HepG2 (cell line): ENCODE measurements around the gene PPFIA4. TPM values are rescaled to one million over a fixed set of nuclear protein-coding genes. Genes with fewer than 3 reads are reported as not detected.

ENCODE experiments used
- ARNTL ChIP-seq: sonication (generic); formaldehyde crosslinking; IDR thresholded peaks from 2 replicates; pipeline ENCODE4 v1.4.0; 2020; ENCODE audit warnings: mild to moderate bottlenecking, missing genetic modification reagents
- FLYWCH1 ChIP-seq: sonication (generic); formaldehyde crosslinking; IDR thresholded peaks from 2 replicates; pipeline ENCODE4 v1.8.1; 2023; ENCODE audit warnings: mild to moderate bottlenecking, missing genetic modification reagents
- GABPA ChIP-seq, 2 experiments: IDR thresholded peaks; 2 replicates each; pipeline ENCODE4 v1.6.1; 2011 to 2016; ENCODE audit warnings: low read depth in 2 of 2, low read length in 1 of 2, missing biosample characterization in 1 of 2, missing genetic modification characterization in 1 of 2
- GATAD1 ChIP-seq: IDR thresholded peaks from 2 replicates; pipeline ENCODE4 v1.6.1; 2016; ENCODE audit warnings: missing genetic modification reagents, missing compliant biosample characterization
- HDAC1 ChIP-seq: sonication (generic); formaldehyde crosslinking; IDR thresholded peaks from 2 replicates; pipeline ENCODE4 v1.5.1; 2020; ENCODE audit warnings: mild to moderate bottlenecking, missing genetic modification reagents
- MAF1 ChIP-seq: sonication (generic); formaldehyde crosslinking; IDR thresholded peaks from 2 replicates; pipeline ENCODE4 v1.5.0; 2020; ENCODE audit warnings: missing genetic modification reagents, borderline replicate concordance
- MTF2 ChIP-seq: sonication (generic); formaldehyde crosslinking; IDR thresholded peaks from 2 replicates; pipeline ENCODE4 v1.5.0; 2020; ENCODE audit warnings: missing genetic modification reagents, borderline replicate concordance
- NFYC ChIP-seq: IDR thresholded peaks from 2 replicates; pipeline ENCODE4 v1.6.1; 2016; ENCODE audit warnings: missing genetic modification reagents, missing compliant biosample characterization
- NR2F2 ChIP-seq: IDR thresholded peaks from 2 replicates; pipeline ENCODE4 v1.6.1; 2012; ENCODE audit warnings: low read depth, inconsistent platforms, borderline replicate concordance
- RARG ChIP-seq: sonication (generic); formaldehyde crosslinking; IDR thresholded peaks from 2 replicates; pipeline ENCODE4 v1.4.0; 2020; ENCODE audit warnings: low read depth, mild to moderate bottlenecking, missing genetic modification reagents
- RFXAP ChIP-seq: sonication (generic); formaldehyde crosslinking; IDR thresholded peaks from 2 replicates; pipeline ENCODE4 v1.4.0; 2020; ENCODE audit warnings: missing genetic modification reagents, borderline replicate concordance
- SKI ChIP-seq: fragments of 450-650 bp; IDR thresholded peaks from one replicate; pipeline ENCODE4 v1.6.1; 2018; ENCODE audit warnings: mild to moderate bottlenecking; ENCODE audit not compliant: partially characterized antibody
- YEATS2 ChIP-seq: sonication (generic); formaldehyde crosslinking; IDR thresholded peaks from 2 replicates; pipeline ENCODE4 v1.4.0; 2020; ENCODE audit warnings: missing genetic modification reagents, borderline replicate concordance
- ZBTB20 ChIP-seq: sonication (generic); formaldehyde crosslinking; IDR thresholded peaks from 2 replicates; pipeline ENCODE4 v1.8.1; 2023; ENCODE audit warnings: missing genetic modification reagents, low read depth, mild to moderate bottlenecking, borderline replicate concordance
- ZNF441 ChIP-seq: sonication (generic); formaldehyde crosslinking; IDR thresholded peaks from 2 replicates; pipeline ENCODE4 v1.7.0; 2021; ENCODE audit warnings: missing genetic modification reagents, borderline replicate concordance
- ZSCAN22 ChIP-seq: sonication (generic); formaldehyde crosslinking; IDR thresholded peaks from 2 replicates; pipeline ENCODE4 v1.4.0; 2020; ENCODE audit warnings: mild to moderate bottlenecking, missing genetic modification reagents
- polyA plus RNA-seq, 8 experiments: library from polyadenylated mRNA; depleted of rRNA in 3 of 8; stranded (reverse) in 7 of 8; unstranded in 1 of 8; fragments of >200 nt; fragmentation: Illumina TruSeq in 4 of 8; extraction: Trizol in 4 of 8; gene quantifications; 2 replicates each; pipeline versions ENCODE4 v1.2.1 to v1.2.3, GENCODE V29; 2011 to 2016; ENCODE audit warnings: low read depth in 4 of 8, missing spikeins in 1 of 8, mixed read lengths in 1 of 8; ENCODE audit not compliant: insufficient read depth in 1 of 8
- total RNA-seq, 5 experiments: library from RNA; depleted of rRNA; stranded (reverse); fragments of >200 nt; fragmentation: Illumina TruSeq; extraction: Trizol; gene quantifications; 2 replicates each; pipeline ENCODE4 v1.2.3, GENCODE V29; 2016; ENCODE audit warnings: low read depth in 1 of 5
- TF ChIP-seq, protein P1 (sequence below): sonication (generic); formaldehyde crosslinking; IDR thresholded peaks from 2 replicates; pipeline ENCODE4 v1.8.0; 2022; ENCODE audit warnings: missing genetic modification reagents, low read depth, mild to moderate bottlenecking, borderline replicate concordance
- TF ChIP-seq, protein P2 (sequence below): sonication (generic); formaldehyde crosslinking; IDR thresholded peaks from 2 replicates; pipeline ENCODE4 v1.4.0; 2020; ENCODE audit warnings: missing genetic modification reagents
- TF ChIP-seq, protein P3 (sequence below): sonication (generic); formaldehyde crosslinking; IDR thresholded peaks from 2 replicates; pipeline ENCODE4 v1.4.0; 2020; ENCODE audit warnings: mild to moderate bottlenecking, missing genetic modification reagents
- TF ChIP-seq, protein P4 (sequence below): sonication (generic); formaldehyde crosslinking; IDR thresholded peaks from 2 replicates; pipeline ENCODE4 v1.4.0; 2020; ENCODE audit warnings: missing genetic modification reagents
- TF ChIP-seq, protein P5 (sequence below): IDR thresholded peaks from 2 replicates; pipeline ENCODE4 v1.6.1; 2018; ENCODE audit warnings: missing genetic modification reagents, mild to moderate bottlenecking, missing compliant biosample characterization

Gene PPFIA4
- total and polyA plus RNA-seq, 2 of the 13 experiments (the other 11 are each of a cell fraction or from before 2014, with no cell fraction given), result 6.4 TPM; not detected in 1

DNA sequence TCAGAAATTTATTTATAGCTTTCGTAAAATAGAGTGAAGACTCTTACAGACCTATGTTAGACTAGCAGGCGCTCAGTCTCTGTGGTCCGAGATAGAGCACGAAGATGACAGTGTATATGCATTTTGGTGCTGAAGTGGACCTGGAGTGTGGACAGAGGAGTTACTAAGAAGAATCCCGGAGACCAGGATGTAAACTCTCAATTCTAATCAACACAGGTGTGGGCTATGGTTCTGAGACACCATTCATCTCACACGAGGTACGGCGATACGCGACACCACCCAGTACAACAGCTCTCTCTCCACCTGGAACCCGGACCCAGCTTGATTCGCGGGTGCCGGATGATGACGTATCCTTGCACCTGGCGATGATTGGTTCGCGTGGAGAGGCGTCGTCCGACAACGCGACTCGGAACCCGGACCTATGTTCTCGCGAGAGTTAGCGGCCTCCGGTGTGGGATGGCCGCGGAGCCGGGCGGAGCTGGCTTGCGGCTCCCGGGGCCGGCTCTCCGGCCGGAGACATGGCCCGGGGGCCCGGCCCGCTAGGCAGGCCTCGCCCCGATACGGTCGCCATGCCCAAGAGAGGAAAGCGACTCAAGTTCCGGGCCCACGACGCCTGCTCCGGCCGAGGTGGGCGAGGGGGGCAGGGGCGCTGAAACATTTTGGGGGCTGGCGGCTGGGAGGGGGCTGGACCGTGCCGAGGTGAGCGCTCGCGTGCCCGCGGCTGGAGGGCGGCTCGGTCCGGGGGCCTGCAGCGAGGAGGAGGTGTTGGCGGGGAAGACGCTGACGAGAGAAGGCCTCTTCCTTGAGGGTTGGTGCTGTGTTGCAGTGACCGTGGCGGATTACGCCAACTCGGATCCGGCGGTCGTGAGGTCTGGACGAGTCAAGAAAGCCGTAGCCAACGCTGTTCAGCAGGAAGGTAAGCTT is 19.1 kb upstream of the PPFIA4 start, which contains the start of gene TMEM183A (continued):
- TF ChIP-seq, protein P1, sequence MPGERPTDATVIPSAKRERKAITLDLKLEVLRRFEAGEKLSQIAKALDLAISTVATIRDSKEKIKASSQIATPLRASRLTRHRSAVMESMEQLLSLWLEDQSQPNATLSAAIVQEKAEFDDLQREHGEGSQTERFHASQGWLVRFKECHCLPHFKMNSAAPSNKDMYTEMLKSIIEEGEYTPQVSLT (CRISPR knock-in tag), result no peak
- TF ChIP-seq MTF2 (no peak), RARG (no peak; the same call in 1 of the 2 replicates), ZNF441 (CRISPR knock-in tag) (peak; percentile 80; the same call in 1 of the 2 replicates), HDAC1 (CRISPR knock-in tag) (peak; percentile 92; the same call in 1 of the 2 replicates), NFYC (CRISPR knock-in tag) (peak; percentile 96), ARNTL (CRISPR knock-in tag) (no peak), GATAD1 (peak; percentile 97), RFXAP (CRISPR knock-in tag) (peak; percentile 81; the same call in 1 of the 2 replicates), MAF1 (CRISPR knock-in tag) (no peak), ZSCAN22 (CRISPR knock-in tag) (no peak), YEATS2 (peak; percentile 66), ZBTB20 (CRISPR knock-in tag) (no peak), SKI (no peak), FLYWCH1 (CRISPR knock-in tag) (no peak), GABPA (IDR thresholded peaks at IDR 0.05; ENCODE audit: low read depth, low read length) (no peak), GABPA (CRISPR knock-in tag; IDR thresholded peaks at IDR 0.05; ENCODE audit: low read depth) (peak; percentile 37), NR2F2 (peak; percentile 35; the same call in 1 of the 2 replicates)
- TF ChIP-seq, protein P2, sequence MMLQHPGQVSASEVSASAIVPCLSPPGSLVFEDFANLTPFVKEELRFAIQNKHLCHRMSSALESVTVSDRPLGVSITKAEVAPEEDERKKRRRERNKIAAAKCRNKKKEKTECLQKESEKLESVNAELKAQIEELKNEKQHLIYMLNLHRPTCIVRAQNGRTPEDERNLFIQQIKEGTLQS (CRISPR knock-in tag), result no peak
- TF ChIP-seq, protein P3, sequence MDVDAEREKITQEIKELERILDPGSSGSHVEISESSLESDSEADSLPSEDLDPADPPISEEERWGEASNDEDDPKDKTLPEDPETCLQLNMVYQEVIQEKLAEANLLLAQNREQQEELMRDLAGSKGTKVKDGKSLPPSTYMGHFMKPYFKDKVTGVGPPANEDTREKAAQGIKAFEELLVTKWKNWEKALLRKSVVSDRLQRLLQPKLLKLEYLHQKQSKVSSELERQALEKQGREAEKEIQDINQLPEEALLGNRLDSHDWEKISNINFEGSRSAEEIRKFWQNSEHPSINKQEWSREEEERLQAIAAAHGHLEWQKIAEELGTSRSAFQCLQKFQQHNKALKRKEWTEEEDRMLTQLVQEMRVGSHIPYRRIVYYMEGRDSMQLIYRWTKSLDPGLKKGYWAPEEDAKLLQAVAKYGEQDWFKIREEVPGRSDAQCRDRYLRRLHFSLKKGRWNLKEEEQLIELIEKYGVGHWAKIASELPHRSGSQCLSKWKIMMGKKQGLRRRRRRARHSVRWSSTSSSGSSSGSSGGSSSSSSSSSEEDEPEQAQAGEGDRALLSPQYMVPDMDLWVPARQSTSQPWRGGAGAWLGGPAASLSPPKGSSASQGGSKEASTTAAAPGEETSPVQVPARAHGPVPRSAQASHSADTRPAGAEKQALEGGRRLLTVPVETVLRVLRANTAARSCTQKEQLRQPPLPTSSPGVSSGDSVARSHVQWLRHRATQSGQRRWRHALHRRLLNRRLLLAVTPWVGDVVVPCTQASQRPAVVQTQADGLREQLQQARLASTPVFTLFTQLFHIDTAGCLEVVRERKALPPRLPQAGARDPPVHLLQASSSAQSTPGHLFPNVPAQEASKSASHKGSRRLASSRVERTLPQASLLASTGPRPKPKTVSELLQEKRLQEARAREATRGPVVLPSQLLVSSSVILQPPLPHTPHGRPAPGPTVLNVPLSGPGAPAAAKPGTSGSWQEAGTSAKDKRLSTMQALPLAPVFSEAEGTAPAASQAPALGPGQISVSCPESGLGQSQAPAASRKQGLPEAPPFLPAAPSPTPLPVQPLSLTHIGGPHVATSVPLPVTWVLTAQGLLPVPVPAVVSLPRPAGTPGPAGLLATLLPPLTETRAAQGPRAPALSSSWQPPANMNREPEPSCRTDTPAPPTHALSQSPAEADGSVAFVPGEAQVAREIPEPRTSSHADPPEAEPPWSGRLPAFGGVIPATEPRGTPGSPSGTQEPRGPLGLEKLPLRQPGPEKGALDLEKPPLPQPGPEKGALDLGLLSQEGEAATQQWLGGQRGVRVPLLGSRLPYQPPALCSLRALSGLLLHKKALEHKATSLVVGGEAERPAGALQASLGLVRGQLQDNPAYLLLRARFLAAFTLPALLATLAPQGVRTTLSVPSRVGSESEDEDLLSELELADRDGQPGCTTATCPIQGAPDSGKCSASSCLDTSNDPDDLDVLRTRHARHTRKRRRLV (CRISPR knock-in tag), result no peak
- TF ChIP-seq, protein P4, sequence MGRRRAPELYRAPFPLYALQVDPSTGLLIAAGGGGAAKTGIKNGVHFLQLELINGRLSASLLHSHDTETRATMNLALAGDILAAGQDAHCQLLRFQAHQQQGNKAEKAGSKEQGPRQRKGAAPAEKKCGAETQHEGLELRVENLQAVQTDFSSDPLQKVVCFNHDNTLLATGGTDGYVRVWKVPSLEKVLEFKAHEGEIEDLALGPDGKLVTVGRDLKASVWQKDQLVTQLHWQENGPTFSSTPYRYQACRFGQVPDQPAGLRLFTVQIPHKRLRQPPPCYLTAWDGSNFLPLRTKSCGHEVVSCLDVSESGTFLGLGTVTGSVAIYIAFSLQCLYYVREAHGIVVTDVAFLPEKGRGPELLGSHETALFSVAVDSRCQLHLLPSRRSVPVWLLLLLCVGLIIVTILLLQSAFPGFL (CRISPR knock-in tag), result no peak
- TF ChIP-seq, protein P5, sequence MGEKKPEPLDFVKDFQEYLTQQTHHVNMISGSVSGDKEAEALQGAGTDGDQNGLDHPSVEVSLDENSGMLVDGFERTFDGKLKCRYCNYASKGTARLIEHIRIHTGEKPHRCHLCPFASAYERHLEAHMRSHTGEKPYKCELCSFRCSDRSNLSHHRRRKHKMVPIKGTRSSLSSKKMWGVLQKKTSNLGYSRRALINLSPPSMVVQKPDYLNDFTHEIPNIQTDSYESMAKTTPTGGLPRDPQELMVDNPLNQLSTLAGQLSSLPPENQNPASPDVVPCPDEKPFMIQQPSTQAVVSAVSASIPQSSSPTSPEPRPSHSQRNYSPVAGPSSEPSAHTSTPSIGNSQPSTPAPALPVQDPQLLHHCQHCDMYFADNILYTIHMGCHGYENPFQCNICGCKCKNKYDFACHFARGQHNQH (CRISPR knock-in tag), result peak; percentile 49; the same call in 1 of the 2 replicates
